Erythroblast (primary cell): ENCODE results near the gene EEF1E1.

Source experiments
- GATA1 ChIP-seq: IDR thresholded peaks from 2 replicates; pipeline ENCODE4 v1.6.1; 2011; ENCODE audit warnings: low read depth, mild to moderate bottlenecking, control low read depth, low read length, moderate library complexity
- POLR2A ChIP-seq: IDR thresholded peaks from 2 replicates; pipeline ENCODE4 v1.6.1; 2011; ENCODE audit warnings: mild to moderate bottlenecking, low read length

- TF ChIP-seq POLR2A: no peak
- TF ChIP-seq GATA1: no peak
These were observed 13.5 kb downstream of the EEF1E1 start for GRCh38 chr6:8088886-8089285.
